Panc1 (cell line): Measurements from ENCODE around the gene TRIM37.

Experiments
- TF ChIP-seq, protein P1 (sequence below), 2 experiments: IDR thresholded peaks; 2 replicates each; pipeline ENCODE4 v1.6.1; 2011 to 2012; ENCODE audit warnings: low read depth in 2 of 2, control low read depth in 1 of 2, low read length in 1 of 2, mild to moderate bottlenecking in 1 of 2, moderate library complexity in 1 of 2; ENCODE audit not compliant: insufficient read depth in 1 of 2
- TF ChIP-seq, protein P2 (sequence below): fragments of 450-650 bp; IDR thresholded peaks from 2 replicates; pipeline ENCODE4 v1.5.1; 2017; ENCODE audit warnings: mild to moderate bottlenecking

DNA sequence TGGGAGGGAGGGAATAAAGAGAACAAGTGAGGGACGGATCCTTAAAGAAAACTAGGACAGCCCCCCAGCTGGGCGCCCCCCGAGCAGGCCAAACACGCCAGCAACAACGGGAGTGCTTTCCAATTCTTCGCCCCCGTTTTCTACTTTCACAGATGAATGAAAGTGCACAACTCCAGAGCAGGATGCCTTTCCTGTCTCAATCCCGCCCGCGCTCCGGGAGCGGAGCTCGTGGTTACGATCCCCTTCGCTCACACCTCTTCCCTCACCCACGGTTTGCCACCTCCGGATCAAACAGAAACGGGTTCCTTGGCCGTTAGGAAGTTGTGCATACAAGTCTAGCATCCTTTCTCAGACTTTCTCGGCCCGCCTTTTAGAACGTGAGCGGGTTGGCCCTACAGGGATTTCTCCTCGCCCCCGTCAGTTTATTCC is 47.6 kb upstream of the TRIM37 start:
- TF ChIP-seq, protein P1, sequence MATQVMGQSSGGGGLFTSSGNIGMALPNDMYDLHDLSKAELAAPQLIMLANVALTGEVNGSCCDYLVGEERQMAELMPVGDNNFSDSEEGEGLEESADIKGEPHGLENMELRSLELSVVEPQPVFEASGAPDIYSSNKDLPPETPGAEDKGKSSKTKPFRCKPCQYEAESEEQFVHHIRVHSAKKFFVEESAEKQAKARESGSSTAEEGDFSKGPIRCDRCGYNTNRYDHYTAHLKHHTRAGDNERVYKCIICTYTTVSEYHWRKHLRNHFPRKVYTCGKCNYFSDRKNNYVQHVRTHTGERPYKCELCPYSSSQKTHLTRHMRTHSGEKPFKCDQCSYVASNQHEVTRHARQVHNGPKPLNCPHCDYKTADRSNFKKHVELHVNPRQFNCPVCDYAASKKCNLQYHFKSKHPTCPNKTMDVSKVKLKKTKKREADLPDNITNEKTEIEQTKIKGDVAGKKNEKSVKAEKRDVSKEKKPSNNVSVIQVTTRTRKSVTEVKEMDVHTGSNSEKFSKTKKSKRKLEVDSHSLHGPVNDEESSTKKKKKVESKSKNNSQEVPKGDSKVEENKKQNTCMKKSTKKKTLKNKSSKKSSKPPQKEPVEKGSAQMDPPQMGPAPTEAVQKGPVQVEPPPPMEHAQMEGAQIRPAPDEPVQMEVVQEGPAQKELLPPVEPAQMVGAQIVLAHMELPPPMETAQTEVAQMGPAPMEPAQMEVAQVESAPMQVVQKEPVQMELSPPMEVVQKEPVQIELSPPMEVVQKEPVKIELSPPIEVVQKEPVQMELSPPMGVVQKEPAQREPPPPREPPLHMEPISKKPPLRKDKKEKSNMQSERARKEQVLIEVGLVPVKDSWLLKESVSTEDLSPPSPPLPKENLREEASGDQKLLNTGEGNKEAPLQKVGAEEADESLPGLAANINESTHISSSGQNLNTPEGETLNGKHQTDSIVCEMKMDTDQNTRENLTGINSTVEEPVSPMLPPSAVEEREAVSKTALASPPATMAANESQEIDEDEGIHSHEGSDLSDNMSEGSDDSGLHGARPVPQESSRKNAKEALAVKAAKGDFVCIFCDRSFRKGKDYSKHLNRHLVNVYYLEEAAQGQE (IDR thresholded peaks at IDR 0.05; ENCODE audit: insufficient read depth in 1 of 2, low read depth in 2 of 2, low read length in 1 of 2): no peak
- TF ChIP-seq, protein P2, sequence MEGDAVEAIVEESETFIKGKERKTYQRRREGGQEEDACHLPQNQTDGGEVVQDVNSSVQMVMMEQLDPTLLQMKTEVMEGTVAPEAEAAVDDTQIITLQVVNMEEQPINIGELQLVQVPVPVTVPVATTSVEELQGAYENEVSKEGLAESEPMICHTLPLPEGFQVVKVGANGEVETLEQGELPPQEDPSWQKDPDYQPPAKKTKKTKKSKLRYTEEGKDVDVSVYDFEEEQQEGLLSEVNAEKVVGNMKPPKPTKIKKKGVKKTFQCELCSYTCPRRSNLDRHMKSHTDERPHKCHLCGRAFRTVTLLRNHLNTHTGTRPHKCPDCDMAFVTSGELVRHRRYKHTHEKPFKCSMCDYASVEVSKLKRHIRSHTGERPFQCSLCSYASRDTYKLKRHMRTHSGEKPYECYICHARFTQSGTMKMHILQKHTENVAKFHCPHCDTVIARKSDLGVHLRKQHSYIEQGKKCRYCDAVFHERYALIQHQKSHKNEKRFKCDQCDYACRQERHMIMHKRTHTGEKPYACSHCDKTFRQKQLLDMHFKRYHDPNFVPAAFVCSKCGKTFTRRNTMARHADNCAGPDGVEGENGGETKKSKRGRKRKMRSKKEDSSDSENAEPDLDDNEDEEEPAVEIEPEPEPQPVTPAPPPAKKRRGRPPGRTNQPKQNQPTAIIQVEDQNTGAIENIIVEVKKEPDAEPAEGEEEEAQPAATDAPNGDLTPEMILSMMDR: no peak
